ENCODE results near the gene UQCR11.
A peak's percentile ranks its signal among the peaks of the same experiment; 100 is the strongest.
"Not testable (repeated sequence)": the region's sequence is repeated elsewhere in the genome, so short reads cannot be mapped to it uniquely, and the experiment has no call there.

The UQCR11 gene

GRCh38 chr19:1605236-1606137, at the start of gene UQCR11:
UQCR11 (minus strand) TSS chr19:1605462; CDS start chr19:1605409, 53 bp downstream.
- peak; percentile 74 to 84 (median 80) for DNase-seq

GRCh38 chr19:1654178-1654792, 49.0 kb upstream of the UQCR11 start:
- no peak for DNase-seq

GRCh38 chr19:1653300-1653628, 48.0 kb upstream of the UQCR11 start:
- DNase-seq: no peak

- peak; percentile 94 to 98 (median 96) for DNase-seq
Observed at GRCh38 chr19:1652471-1653299, 47.4 kb upstream of the UQCR11 start, which contains the start of gene TCF3. TCF3 (minus strand) TSS chr19:1652615; CDS start chr19:1650248, 2,367 bp downstream.

GRCh38 chr19:1651568-1652291, 46.5 kb upstream of the UQCR11 start:
- DNase-seq: peak in 2 of 4 experiments; percentile 29 to 43

GRCh38 chr19:1650650-1651567, 45.6 kb upstream of the UQCR11 start:
- no peak for DNase-seq

- no peak for DNase-seq
Observed at GRCh38 chr19:1649706-1650649, 44.7 kb upstream of the UQCR11 start.

GRCh38 chr19:1648920-1649541, 43.8 kb upstream of the UQCR11 start:
- no peak for DNase-seq

- no peak for DNase-seq
Observed at GRCh38 chr19:1648459-1648849, 43.2 kb upstream of the UQCR11 start.

- DNase-seq: no peak
Observed at GRCh38 chr19:1647501-1648458, 42.5 kb upstream of the UQCR11 start.

- no peak for DNase-seq
Observed at GRCh38 chr19:1646659-1647453, 41.6 kb upstream of the UQCR11 start.

GRCh38 chr19:1646149-1646548, 40.9 kb upstream of the UQCR11 start:
- DNase-seq: no peak

GRCh38 chr19:1645299-1645698, 40.0 kb upstream of the UQCR11 start:
- no peak for DNase-seq

- DNase-seq: no peak
Observed at GRCh38 chr19:1644070-1644469, 38.8 kb upstream of the UQCR11 start.

GRCh38 chr19:1640893-1641448, 35.7 kb upstream of the UQCR11 start:
- DNase-seq: not testable (repeated sequence)

- DNase-seq: no peak
Observed at GRCh38 chr19:1636325-1637236, 31.3 kb upstream of the UQCR11 start.

Data from activated CD4-positive, CD25-positive, alpha-beta regulatory T cell (primary cell).